ENCODE data around the gene HTR4.

HTR4 gene

DNA sequence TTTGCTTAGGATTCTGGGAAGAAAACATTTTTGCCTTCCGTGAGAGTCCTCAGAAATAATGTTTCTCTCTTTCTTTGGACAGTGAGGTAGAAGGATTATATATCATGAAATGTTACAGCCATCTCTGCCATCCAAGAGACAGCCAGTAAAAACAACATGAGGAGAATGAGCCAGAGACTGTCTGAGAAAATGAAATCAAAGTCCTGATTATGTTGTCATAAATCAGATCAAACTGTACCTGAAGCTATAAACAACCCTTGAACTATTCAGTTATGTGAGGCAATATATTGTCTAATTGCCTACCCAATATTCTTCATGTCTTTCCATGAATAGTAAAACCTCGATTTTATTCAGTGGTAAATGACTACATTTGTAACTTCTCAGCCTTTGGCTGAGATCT lies 9.2 kb upstream of the HTR4 start:
- DNase-seq = no peak

DNA sequence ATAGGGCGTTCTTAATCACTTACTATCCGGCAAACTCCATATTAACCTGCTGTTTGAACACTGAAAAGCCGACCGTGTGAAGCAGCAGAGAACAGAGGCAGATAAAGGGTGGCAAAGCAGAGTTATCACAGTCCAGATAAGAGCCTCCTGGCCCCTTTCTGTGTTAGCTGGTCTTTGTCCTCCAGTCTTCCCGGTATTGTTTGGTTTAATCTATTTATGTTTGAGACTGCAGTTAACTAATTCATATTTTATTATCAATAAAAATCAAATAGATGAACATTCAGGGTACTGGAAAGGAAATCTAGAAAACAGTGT lies 6.0 kb upstream of the HTR4 start:
- no peak for DNase-seq

DNA sequence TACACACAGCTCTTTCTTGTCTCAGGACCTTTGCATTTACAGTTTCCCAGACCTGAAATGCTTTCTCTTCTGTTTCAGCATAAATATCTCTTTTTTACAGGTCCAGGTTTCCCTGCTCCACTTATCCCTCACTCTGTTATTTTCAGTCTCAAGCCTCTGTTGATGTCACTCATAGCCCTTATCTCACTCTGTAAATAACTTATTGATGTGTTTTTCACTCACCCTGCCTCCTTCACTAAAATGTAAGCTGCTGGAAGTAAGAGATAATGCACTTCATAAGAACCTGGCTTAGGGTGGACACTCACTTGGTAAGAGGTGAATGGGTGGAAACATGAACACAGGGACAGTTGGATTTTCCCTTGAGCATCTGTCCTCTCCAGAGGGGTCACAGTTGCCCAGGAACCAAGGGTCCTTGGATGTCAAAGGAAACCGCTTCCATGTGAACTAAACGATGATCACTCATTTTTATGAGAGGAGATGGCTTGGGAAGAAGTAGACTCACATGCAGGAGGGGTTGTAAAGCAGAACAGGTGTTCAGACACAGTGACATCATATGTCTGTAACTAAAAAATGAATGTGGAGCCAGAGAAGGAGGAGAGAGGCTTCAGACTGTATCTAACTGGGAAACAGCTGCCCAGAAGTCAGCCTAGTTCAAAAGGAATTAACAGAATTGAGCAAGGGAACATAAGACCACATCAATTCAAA lies 5.5 kb upstream of the HTR4 start:
- DNase-seq = no peak

DNA sequence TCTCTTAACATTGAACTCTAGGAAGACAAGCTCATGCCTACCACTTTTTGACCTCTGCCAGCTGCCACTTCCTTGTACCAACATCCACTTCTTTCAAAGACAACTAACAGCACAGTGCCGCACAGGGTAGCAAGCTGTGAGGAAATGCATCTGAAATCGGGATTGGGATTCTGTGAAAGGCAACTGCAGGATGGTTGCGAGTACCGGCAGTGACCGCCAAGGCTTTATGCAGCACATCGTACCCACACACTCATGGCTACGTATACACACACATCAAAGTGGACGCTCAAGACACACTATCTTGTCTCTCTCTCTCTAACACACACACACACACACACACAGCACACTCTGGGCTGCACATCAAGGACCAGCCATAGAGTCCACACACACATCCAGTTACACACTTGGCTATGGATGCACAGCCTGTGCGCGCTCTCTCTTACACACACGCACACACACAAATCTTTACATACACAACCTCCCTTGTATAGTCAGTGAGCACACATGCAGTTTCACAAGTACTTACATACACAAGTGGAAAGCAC lies 964 bp downstream of the HTR4 start:
- no peak for DNase-seq

DNA sequence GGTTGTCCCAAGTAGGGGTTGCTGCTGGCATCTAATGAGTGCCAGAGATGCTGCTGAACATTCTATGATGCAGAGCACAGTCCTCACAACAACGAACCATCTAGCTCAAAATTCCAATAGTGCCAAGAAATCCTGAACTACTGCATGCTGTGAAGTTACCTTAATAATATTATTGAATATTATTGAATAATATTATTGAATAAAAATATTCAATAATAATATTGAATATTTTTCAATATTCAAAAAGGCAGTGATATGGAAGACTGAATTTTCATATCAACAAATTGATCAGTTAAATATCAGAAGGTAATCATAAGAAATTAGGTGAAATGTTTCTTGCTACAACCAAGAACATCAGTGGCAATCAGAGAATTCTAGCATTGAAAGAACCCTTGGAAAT lies 2.8 kb downstream of the HTR4 start:
- DNase-seq = no peak

DNA sequence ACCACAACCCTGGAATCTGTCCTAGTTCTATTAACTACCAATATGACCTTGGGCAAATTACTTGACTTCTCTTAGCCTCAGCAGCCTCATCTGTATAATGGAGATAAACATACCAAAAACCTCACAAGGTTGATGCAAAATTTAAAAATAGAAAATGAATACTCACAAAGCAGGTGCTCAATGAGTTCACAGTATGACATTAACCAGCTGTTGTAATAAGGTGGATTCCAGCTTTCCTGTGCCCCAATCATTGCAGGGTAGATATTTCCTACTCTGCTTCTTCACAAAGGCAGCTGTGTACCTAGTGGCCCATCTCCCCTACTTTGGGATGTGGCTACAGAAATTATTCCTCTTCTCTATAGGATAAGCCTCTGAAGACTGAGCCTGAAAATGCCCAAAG lies 8.8 kb downstream of the HTR4 start:
- no peak for DNase-seq

DNA sequence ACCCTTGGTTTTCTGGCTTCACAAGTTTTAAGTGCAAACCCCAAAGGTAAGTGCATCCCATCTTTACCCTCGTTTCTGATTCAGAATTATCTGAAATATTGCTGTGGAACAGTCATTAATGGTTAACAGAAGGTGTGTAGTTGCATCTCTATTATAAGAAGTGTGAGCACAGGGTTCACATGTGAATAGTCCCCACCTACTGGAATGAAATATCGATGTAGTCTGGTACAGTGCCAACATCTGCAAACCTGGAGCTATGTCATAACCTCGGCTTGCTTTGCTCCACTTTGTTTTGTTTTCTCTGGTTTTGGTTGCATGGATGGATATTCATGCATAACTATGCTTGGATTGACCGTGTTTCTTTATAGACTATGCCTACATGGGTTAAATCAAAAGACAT lies 12.6 kb downstream of the HTR4 start:
- DNase-seq = no peak

DNA sequence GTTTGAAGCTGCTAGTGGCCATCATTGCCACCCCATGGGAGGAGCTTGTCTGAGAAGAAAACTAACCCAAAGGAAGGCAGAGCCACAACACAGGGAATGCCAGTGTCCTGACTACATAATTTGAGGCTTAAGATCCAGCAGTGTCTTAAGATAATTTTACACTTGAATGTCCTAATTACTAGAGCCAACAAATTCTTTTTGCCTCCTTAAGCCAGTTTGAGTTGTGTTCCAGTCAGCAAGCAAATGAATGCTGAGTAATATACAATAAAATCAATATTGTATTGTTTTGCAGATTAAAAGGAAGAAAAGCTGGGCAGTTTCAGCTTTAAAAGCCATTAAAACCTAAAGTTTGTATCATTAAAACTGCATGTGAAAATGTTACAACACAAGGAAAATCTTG lies 13.9 kb downstream of the HTR4 start:
- DNase-seq = no peak

DNA sequence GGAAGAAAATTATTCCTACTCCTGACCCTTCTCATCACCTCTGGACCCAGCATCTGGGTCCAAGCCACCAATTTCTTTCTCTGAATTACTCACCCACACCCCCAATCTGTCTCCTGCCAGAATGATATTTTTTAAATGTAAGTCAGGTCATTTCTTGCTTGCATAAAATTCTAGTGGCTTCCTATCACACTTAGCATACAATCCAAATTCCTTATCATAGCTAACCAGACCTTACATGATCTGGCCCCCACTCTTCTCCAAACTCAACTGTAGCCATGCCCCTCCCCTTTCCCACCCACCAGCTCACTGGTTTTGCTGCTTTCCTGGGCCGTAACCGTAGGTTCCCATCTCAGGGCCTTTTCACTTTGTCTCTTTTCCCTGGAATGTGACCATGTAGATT lies 15.2 kb downstream of the HTR4 start:
- no peak for DNase-seq

DNA sequence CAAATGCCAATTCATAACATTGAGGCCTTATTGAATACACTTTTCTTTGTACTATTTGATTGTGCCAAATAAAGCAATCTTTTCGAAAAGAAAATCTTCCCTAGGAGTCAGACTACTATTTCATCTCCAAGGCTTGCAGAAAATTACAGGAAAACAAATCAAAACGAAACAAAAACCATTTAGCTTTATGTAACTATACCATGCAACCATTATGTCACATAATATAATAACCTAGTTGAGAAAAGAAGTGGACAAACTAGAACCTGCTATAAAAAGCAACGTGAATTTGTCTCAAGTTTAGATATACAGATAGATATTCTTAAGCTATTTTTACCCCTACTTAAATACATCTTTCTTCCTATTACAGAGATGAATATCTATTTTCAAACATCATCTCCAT lies 18.0 kb downstream of the HTR4 start:
- DNase-seq = no peak

DNA sequence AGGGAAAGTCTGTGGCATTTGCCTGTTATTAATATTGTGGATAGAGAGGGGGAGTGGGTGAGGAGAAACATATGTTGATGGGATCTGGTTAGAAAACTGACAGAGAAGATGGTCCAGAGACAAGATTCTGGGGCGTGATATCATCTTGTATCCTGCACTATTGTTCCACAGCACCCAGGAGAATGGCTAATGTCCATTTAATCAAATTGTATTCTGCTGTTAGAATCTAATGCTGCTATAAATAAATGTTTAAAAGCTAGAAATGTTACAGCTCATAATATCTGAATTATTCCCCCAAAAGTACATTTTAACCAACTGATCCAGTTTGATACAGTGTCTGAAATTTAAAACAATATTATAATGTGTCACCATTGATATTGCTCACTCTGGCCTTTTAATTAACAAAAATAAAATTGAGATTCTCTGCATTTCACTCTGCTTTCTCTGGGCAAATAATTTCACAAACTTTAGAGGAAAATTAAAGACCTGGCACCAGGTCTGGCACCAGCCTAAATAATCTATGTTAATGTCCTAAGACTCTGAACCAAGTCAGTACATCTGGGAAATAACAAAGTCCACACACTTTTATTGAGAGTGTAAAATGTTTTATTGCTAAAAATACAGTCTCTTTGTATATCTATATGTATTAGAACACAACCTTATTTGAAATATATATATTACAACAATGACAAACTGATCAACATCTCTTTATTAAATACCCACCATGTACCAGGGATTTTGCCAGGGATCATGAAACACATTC lies 18.8 kb downstream of the HTR4 start:
- no peak for DNase-seq

DNA sequence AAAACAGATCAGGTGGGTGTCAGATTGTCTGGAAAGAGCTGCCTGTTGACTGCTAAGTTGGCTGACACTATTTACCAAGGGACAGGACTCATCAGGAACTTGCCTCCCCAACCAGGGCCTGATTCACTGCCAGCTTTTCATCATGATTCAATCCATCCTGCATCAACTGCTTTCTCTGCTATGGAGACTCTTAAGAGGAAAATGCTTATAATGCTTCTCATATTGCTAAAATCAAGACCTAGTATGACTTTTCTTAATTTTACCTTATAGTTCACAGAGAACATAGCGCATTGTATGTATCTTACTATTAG lies 21.3 kb downstream of the HTR4 start:
- DNase-seq = no peak

DNA sequence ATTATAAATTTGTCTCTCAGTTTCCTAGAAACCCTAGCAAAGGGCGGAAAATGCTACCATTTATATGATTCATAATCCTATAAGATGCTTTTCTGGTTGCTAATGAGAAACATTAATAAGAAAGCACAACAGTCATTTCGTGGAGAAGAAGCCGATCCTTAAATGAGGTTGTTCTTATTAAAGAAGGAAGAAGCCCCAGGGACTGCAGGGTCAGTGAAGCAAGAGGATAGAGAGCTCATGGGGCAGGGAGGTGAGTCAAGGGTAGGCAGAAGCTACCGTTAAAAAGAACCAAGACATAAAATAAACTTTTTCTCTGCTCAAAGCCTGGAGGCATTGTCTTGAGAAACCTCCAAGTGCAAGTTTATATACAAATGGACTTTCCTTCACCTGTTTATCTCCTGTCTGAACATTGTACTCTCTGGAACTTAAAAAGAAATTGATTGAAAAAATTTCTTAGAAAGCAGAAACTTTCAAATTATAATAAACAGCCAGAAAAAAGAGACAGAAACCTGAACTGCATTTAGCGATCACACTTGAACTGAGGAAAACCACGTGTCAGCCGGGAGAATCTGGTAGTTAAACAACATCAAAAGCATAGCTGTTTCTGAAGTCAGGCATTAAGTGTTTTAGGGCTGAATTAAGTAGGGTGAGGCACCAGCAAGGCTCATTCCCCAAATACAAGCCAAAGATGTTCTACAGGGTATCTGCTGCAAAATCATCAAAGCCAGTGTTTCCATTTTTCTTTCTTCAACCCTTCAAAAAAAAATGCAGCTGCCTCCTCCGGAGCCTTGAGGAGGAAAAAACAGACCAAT lies 21.9 kb downstream of the HTR4 start:
- no peak for DNase-seq

DNA sequence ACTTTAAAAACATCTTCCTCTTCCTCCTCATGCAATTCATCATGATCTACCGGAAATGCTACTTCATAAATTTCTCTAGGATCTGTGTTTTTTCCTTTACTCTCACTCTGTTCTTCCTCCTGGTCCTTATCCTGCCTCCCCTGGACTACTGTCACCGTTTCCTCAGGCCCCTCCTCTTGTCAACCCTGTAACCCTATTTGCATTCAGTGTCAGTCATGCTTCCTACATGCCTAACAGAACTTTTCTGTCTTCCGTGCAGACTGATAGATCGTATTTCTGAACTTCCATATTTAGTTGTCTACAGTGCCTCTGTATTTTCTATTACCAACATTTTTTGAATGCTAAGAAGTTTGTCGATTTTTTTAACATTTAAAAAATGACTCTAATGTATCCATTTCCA lies 27.3 kb downstream of the HTR4 start:
- DNase-seq = no peak

DNA sequence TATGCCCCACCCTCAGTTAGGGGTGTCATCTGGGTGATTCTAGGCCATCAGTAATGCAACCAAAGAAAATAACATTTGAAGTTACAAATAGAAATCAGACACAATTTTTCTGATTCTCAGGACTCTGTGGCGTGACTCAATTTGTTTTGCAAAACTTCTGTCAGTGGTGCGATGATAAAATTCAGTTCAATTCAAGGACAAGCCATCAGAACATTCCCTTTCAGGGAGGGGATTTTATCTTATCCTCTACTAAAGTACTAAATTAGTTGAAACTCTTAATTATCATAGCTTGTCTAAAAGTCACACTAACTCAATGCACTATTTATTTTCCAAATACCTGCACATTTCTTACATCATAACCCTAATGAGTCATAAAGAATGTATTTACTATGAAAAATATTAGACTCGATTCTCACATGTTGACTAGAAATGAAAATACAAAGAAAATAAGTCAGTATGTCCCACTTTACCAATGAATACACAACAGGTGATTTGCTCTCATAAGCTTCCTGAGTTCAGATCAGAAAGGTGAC lies 28.2 kb downstream of the HTR4 start:
- no peak for DNase-seq

DNA sequence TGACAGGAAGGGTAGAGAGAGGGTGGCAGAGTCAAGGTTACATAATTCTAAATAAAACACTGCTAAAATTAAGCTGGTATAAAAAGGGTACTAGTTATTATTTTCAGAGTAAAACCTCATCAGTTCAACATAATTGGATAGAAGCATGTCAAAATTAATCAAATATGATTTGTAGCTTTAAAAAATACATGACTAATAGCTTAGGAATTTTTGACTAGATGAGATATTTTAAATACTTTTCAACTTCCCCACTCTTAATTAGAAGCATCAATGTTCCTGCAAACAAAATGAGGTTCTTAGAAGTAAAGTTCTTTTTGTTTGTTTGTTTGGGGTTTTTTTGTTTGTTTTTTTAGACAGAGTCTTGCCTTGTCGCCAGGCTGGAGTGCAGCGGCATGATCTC lies 29.1 kb downstream of the HTR4 start:
- no peak for DNase-seq

DNA sequence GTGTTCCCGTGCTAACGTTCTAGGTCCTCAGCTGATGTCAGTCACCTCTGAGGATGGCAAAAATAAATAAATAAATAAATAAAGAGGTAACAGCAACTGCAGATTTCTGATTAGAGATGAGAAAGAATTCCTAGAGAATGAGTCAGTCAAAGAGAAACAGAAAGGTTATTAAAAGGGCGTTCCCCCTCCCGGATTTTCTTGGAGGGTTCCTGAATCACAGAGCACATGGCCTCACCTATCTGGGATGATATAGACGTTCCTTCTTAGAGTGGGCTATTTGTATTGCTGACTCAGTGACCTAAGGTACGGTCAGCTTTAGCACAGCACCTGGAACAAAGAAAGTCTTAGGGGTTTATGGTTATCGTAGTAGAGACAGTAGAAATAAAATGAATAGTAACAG lies 30.6 kb downstream of the HTR4 start:
- DNase-seq = no peak

DNA sequence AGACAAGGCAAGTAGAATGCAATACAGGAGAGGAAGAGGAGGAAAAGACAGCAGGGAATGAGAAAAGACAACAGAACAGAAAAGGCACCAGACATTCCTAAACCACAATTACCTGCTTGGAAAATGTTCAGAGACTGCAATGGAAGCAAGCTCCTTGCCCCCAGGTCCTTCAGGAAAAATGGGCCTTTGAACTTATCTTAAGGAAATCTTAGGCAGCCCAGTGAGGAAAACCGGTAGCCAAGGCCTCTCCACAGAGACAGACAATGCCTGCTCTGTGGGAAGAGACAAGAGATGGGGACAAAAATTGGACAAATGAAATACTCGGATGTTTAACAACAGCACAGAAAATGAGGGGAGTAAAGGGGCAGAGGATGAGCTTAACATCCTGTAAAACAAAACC lies 31.2 kb downstream of the HTR4 start:
- no peak for DNase-seq

DNA sequence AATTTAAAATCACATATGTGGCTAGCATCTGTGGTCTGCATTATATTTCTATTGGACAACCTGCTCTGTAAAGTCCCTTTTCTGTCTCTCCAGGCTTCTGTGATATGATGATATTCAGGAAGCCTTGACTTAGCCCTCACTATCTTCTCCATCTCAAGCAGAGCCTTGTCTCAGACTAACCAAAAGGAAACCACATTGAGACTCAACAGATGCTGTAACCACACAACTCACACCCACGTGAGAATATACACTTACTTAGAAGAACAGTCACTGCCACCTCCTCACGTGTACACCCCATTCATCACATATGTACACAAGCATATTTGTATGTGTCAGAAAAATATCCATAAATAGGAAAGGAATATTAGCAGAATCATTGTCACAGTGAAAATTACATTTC lies 33.6 kb downstream of the HTR4 start:
- DNase-seq = no peak

DNA sequence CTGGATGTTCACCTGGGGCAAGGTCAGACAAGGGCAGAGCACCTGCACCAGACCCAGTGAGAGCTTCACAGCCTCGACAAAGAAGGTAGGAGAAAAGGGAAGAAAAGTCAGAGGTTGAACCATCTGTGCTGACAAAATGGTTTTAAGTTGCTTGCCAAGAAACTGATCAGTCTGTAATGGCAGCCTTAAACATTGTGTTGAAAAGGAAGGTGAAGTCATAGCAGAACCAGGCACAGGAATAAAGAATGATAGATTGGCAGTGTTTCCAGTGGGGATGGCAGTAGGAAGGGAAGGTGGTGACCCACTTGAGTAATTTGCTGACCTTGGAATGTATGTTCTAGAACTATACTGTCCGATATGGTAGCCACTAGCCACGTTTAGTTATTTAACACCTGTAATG lies 34.2 kb downstream of the HTR4 start:
- no peak for DNase-seq

DNA sequence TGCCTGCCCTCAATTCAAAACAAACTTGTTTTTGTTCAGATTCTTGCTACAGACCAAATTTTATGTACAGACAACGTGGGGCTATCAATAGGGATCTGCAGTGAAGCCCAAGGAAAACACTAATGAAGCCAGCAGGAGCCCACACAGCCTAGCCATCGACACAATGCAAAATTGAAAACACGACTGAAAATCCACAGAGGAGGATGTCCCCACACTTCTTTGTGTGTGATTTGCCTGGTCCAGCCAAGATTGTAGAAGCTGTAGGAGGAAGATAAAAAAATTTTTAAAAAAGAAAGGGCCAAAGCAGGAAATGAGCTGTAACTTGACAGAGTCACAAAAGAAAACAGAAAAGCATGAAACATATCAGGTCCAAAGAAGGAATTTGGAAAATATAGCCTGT lies 34.8 kb downstream of the HTR4 start:
- no peak for DNase-seq

DNA sequence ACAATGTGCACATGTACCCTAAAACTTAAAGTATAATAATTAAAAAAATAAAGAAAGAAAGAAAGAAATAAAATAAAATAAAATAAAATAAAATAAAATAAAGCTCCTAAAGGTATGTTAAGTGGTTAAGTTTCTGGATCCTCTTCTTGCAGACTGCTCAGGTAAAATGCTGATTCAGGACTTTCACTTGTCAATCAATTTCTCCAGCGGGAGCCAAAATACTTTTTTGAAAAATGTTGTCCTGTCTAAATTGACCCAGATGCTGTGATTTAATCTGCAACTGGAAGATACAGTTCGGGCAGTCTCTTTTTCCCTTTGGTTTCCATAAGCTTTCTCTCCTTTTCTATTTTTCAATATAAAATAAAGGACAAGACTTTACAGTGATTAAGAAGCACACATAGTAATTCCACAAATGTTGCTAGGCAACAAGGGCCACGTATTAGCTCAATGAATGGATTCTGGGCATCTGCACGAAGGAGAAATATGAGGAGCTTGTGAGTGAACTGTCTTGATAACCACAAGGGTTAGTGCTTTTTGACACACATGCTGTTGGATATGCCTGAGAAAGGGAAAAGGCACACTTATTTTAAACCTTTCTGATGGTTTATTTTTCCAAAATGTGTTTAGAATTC lies 38.6 kb downstream of the HTR4 start:
- no peak for DNase-seq

DNA sequence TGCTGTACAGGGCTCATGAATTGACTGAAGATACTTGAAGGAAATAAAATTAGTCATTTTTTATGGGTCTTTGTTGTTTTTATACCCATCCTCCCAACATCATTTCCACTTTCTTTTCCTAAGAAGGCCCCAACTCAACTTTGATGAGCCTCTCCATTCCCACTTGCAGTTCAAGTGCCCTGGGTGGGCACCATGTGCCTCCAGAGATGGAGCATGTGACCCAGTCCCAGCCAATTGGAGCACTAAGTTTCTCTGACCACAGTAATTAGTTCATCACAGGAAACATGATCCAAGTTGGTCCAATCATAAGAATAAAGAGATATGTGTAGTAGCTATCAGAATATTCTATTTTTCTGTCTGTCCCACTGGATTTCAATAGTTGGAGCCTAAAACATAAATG lies 46.9 kb downstream of the HTR4 start:
- no peak for DNase-seq
